ENCODE data around the gene COG3.
"Not testable (repeated sequence)": the region's sequence is repeated elsewhere in the genome, so short reads cannot be mapped to it uniquely, and the experiment has no call there.

Gene COG3, protein sequence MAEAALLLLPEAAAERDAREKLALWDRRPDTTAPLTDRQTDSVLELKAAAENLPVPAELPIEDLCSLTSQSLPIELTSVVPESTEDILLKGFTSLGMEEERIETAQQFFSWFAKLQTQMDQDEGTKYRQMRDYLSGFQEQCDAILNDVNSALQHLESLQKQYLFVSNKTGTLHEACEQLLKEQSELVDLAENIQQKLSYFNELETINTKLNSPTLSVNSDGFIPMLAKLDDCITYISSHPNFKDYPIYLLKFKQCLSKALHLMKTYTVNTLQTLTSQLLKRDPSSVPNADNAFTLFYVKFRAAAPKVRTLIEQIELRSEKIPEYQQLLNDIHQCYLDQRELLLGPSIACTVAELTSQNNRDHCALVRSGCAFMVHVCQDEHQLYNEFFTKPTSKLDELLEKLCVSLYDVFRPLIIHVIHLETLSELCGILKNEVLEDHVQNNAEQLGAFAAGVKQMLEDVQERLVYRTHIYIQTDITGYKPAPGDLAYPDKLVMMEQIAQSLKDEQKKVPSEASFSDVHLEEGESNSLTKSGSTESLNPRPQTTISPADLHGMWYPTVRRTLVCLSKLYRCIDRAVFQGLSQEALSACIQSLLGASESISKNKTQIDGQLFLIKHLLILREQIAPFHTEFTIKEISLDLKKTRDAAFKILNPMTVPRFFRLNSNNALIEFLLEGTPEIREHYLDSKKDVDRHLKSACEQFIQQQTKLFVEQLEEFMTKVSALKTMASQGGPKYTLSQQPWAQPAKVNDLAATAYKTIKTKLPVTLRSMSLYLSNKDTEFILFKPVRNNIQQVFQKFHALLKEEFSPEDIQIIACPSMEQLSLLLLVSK

DNA sequence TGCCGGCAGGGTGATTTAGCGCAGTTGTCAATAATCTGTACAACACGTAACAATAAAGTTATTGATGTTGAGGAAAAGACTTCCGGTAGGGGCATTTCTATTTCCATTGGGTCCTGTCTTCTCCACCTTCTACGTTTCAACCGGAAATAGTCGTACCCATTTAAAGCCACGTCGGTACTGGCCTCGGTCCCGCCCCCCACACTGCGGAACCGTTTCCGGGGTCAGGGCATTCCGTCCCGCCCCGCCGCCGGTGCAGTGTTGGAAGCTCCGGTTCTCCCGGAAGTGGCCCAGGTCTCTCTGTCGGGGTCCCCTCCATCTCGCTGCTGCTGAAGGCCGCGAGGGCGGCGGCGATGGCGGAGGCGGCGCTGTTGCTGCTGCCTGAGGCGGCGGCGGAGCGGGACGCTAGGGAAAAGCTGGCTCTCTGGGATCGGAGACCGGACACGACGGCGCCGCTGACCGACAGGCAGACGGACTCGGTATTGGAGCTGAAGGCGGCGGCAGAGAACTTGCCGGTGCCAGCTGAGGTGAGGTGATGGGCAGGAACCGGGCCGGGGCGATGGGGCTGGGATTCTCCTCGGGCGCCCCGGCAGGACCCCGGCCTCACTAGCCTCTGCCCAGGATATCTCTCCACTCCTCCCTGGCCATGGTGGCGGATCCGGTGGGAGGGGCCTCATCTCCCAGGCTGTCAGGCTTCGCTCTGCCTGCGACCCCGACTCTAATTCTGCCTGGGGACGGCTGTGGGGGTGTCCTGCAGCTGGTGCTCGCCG, at the start of gene COG3:
Gene COG3 (plus strand): TSS at position 253 of the 767 bp plus-strand sequence. CDS start 98 bp downstream, at position 351.
- Mint-ChIP-seq H3K27ac (peak within 1 kb of the TSS; percentile 93), H3K36me3 (peaks cover 15% of the 10 kb centered on the region), H3K27me3 (no peaks in the 10 kb centered on the region), H3K9me3 (peaks cover under 1% of the 10 kb centered on the region), H3K4me3 (peak within 1 kb of the TSS; percentile 75), H3K4me1 (peaks cover 44% of the 10 kb centered on the region)
- DNase-seq = peak; percentile 97
- CTCF ChIA-PET = interaction anchor here (0.7 to 1.2 kb wide), 4 partner anchors 9 to 49 kb away, joined by 3 read pairs; no protein-coding TSS in a partner anchor

DNA sequence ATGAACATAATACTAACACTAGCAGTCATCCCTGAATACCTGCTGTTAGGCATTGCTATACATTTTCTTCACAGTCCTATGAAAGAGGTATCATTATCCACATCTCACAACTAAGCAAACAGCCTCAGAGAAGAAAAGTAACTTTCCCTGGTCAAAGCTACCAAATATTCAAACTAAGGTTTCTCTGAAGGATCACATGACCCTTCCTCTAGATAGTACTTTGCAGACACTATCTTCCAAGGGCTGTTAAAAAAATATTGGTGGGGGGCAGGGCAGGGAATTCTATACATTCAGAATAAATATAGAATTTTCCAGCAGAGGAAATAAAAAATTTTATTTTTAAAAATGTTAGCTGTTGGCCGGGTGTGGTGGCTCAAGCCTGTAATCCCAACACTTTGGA, 49.6 kb upstream of the COG3 start:
- peak overlapping the region; percentile 41 for H3K4me3 Mint-ChIP-seq
- no peaks in the 10 kb centered on the region for H3K27me3 Mint-ChIP-seq
- CTCF ChIA-PET = interaction anchor here (0.8 to 1.3 kb wide), 3 partner anchors 11 to 99 kb away, joined by 3 read pairs; partner anchors contain the start of gene COG3
- H3K4me1 Mint-ChIP-seq = peaks cover 29% of the 10 kb centered on the region
- peak overlapping the region; percentile 3 for H3K27ac Mint-ChIP-seq
- no peak for DNase-seq
- no peaks in the 10 kb centered on the region for H3K9me3 Mint-ChIP-seq
- H3K36me3 Mint-ChIP-seq = peaks cover 11% of the 10 kb centered on the region

DNA sequence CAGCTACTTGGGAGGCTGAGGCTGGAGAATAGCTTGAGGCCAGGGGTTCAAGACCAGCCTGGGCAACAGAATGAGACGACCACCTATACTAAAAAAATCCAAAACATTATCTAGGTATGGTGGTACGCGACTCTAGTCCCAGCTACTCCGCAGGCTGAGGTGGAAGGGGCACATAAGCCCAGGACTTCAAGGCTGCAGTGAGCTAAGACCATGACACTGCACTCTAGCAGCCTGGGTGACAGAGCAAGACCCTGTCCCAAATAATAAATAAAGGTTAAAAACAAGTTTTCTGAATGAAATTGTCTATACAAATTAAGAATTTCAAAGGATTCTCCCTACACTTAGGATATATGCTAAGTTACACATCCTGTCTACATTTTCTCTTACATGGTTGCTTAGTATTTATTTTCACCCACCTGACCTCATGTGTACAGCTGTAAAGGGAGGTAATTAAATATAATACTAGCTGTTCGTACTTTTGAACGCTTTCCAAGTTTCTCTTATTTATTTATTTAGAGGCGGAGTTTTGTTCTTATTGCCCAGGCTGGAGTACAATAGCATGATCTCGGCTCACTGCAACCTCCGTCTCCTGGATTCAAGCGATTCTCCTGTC, 48.1 kb upstream of the COG3 start:
- H3K27me3 Mint-ChIP-seq = no peaks in the 10 kb centered on the region
- peaks cover 25% of the 10 kb centered on the region for H3K4me1 Mint-ChIP-seq
- peaks cover 2% of the 10 kb centered on the region for H3K36me3 Mint-ChIP-seq
- peak overlapping the region; percentile 92 for H3K4me3 Mint-ChIP-seq
- CTCF ChIA-PET = interaction anchor here (0.6 to 4.9 kb wide), 6 partner anchors 10 to 49 kb away, joined by 3 to 23 read pairs (median 8); no protein-coding TSS in a partner anchor
- H3K27ac Mint-ChIP-seq = peak overlapping the region; percentile 99
- no peaks in the 10 kb centered on the region for H3K9me3 Mint-ChIP-seq
- no peak for DNase-seq

DNA sequence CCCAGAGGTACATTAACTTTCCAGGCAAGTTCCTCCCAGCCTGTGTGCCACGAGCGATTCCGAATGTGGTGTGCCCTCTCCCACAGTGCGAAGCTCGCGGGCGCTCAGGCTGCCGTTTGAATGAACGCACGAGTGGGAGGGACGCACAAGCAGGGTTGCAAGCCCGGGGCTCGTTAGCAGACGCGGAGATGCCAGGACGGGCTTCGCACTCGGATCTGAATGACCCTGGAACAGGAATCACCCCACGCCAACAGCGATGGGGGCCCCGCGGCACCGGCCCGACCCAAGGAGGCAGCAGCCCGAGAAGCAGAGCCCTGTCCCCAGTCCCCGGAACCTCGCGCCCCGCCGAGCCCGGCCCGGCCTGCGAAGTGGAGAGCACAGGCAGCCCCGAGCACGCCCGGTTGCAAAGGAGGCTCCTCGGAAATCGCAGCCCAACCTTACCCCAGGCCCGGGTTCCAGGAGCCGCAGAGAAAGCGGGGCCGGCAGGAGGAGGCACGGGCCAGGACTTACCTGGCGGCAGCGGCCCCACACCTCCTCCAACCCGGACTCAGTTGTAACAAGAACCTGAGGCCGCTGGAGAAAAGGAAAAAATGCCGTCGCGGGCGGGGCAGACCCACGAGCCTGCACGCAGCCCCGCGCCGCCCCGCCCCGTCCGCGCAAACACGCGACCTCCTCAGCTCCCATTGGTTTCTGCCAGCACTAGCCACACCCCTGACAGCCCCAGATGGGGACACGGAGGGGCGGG, 46.8 kb upstream of the COG3 start, which contains the start of gene SLC25A30:
Gene SLC25A30 (minus strand): TSS at position 584 of the 745 bp plus-strand sequence. CDS start 6,948 bp downstream, outside the sequence.
- CTCF ChIA-PET = interaction anchor here (0.6 to 4.9 kb wide), 9 partner anchors 12 to 50 kb away, joined by 3 to 23 read pairs (median 5); partner anchors contain the start of gene COG3
- H3K4me1 Mint-ChIP-seq = peaks cover 24% of the 10 kb centered on the region
- DNase-seq = peak; percentile 95
- no peaks in the 10 kb centered on the region for H3K27me3 Mint-ChIP-seq
- H3K27ac Mint-ChIP-seq = peak within 1 kb of the TSS; percentile 99
- H3K9me3 Mint-ChIP-seq = no peaks in the 10 kb centered on the region
- H3K4me3 Mint-ChIP-seq = peak within 1 kb of the TSS; percentile 92
- H3K36me3 Mint-ChIP-seq = peaks cover 2% of the 10 kb centered on the region

DNA sequence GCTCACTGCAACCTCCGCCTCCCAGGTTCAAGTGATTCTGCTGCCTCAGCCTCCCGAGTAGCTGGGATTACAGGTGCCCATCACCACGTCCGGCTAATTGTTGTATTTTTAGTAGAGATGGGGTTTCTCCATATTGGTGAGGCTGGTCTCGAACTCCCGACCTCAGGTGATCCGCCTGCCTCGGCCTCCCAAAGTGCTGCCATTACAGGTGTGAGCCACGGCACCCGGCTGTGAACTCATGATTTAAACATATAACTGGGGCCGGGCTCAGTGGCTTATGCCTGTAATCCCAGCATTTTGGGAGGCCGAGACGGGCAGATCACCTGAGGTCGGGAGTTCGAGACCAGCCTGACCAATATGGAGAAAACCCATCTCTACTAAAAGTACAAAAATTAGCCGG, 45.4 kb upstream of the COG3 start:
- peak overlapping the region; percentile 35 for H3K4me3 Mint-ChIP-seq

DNA sequence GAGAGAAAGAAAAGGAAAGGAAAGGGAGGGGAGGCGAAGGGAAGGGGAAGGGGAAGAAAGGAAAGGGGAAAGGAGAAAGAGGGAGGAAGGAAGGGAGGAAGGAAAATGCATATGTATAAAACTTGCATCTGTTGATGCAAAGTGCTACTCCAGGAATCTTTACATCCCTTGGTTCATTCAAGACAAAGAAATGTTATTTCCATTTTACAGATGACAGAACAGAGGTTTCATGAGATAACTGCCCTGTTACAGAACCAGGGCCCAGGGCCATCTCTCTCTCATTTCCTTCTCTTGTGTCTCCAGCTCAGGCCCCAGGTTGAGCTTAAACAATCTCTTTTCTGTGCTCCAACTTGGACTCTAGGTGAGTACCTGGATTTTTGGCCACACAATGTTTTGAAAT, 44.8 kb upstream of the COG3 start:
- CTCF ChIA-PET = interaction anchor here (4.9 kb wide), 1 partner anchor 24 kb away, joined by 23 read pairs; no protein-coding TSS in a partner anchor
- no peak overlapping the region for H3K4me3 Mint-ChIP-seq

More for the DNA sequence above, 45.4 kb upstream of the COG3 start:
- H3K4me1 Mint-ChIP-seq = peaks cover 18% of the 10 kb centered on the region
- peak overlapping the region; percentile 28 for H3K27ac Mint-ChIP-seq
- H3K9me3 Mint-ChIP-seq, H3K27me3 Mint-ChIP-seq, H3K36me3 Mint-ChIP-seq, DNase-seq: not testable (repeated sequence)
- CTCF ChIA-PET = interaction anchor here (4.9 kb wide), 1 partner anchor 24 kb away, joined by 23 read pairs; no protein-coding TSS in a partner anchor

DNA sequence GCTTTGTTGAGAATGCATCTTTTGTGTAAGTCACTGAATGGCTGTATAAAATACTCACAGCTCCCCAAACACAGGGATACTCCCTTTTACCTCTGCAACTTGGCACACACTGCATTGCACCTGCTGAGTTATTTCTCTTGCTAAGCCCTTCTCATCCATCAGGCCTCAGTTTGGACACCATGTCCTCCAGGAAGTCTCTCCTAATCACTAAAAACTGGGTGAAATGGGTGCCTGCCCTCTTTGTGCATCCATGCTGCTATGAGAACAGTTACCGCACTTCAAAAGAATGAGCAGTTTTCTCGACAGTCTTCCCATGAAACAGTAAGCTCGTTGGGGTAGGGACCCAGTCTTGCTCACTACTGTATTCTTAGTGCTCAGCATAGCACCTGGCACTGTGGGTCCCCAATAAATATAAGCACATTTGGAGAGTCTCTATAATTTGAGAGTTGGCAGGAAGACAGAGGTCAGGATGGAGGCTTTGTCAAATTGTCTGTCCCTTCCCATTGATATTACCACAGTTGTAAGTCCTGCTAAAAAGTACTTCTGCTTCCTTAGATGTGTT, 41.9 kb upstream of the COG3 start:
- Mint-ChIP-seq H3K4me3 (no peak overlapping the region), H3K9me3 (no peaks in the 10 kb centered on the region), H3K4me1 (peaks cover 4% of the 10 kb centered on the region), H3K27me3 (no peaks in the 10 kb centered on the region), H3K36me3 (peaks cover 2% of the 10 kb centered on the region), H3K27ac (no peak overlapping the region)
- CTCF ChIA-PET = no interaction called here
- no peak for DNase-seq

More for the DNA sequence above, 44.8 kb upstream of the COG3 start:
- no peak for DNase-seq
- H3K36me3 Mint-ChIP-seq = peaks cover 2% of the 10 kb centered on the region
- no peak overlapping the region for H3K27ac Mint-ChIP-seq
- no peaks in the 10 kb centered on the region for H3K27me3 Mint-ChIP-seq
- H3K4me1 Mint-ChIP-seq = peaks cover 14% of the 10 kb centered on the region
- no peaks in the 10 kb centered on the region for H3K9me3 Mint-ChIP-seq

DNA sequence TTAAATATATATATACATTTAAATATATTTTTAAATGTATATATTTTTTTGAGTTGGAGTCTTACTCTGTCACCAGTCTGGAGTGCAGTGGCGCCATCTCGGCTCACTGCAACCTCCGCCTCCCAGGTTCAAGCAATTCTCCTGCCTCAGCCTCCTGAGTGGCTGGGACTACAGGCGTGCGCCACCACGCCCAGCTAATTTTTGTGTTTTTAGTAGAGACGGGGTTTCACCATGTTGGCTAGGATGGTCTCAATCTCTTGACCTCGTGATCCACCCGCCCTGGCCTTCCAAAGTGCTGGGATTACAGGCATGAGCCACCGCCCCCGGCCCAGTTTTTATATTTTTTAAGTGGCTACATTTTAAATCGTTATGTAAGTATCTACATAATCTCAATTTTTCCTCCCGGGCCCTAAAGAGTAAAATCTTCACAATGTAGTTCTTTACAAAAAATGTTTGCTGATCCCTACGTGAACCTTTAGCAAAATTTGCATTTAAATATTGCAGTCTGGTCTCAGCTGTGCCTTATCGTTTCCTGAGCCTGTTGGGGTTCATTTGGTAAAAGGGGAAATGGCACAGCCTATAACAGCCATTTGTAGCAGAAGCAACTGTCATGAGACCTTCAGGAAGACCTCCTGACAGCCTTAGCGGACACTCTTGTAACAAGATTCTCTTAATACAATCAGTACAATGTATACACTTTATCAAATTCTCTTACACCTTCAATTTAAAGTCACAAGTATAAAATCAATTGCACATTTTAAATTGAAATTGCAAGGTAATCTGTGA, 38.5 kb upstream of the COG3 start:
- not testable (repeated sequence) for H3K36me3 Mint-ChIP-seq, H3K4me1 Mint-ChIP-seq, H3K9me3 Mint-ChIP-seq, H3K27me3 Mint-ChIP-seq, H3K27ac Mint-ChIP-seq, H3K4me3 Mint-ChIP-seq
- peak; percentile 33 for DNase-seq
- CTCF ChIA-PET = interaction anchor here (1.4 kb wide), 1 partner anchor 38 kb away, joined by 3 read pairs; the partner anchor contains the start of gene COG3

DNA sequence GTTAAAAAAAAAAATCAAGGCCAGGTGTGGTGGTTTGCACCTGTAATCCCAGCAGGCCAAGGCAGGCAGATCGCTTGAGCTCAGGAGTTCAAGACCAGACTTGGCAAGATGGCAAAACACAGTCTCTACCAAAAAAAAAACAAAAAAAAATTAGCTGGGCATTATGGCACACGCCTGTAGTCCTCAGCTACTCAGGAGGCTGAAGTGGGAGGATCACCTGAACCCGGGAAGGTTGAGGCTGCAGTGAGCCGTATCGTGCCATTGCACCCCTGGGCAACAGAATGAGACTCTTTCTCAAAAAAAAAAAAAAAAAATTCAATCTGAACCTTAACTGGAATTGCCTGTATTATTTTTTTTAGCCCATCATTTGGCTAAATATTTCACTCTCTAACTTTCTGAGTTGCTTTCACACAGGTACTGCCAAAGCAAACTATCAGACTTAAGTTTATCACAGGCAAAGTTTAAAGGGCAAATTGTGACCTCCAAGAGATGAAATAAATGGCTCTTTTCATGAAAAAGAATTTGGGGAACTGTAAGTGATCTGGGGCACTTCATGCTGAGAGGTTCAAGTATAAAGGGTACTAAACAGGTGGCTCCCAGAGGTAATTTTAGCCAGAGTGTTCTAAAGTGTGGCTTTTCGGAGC, 31.9 kb upstream of the COG3 start:
- no peak overlapping the region for H3K4me3 Mint-ChIP-seq
- H3K4me1 Mint-ChIP-seq = no peaks in the 10 kb centered on the region
- no peak overlapping the region for H3K27ac Mint-ChIP-seq
- CTCF ChIA-PET = interaction anchor here (0.7 kb wide), 1 partner anchor 33 kb away, joined by 3 read pairs; no protein-coding TSS in a partner anchor
- peaks cover 3% of the 10 kb centered on the region for H3K27me3 Mint-ChIP-seq
- no peak for DNase-seq
- H3K9me3 Mint-ChIP-seq = no peaks in the 10 kb centered on the region
- H3K36me3 Mint-ChIP-seq = no peaks in the 10 kb centered on the region

DNA sequence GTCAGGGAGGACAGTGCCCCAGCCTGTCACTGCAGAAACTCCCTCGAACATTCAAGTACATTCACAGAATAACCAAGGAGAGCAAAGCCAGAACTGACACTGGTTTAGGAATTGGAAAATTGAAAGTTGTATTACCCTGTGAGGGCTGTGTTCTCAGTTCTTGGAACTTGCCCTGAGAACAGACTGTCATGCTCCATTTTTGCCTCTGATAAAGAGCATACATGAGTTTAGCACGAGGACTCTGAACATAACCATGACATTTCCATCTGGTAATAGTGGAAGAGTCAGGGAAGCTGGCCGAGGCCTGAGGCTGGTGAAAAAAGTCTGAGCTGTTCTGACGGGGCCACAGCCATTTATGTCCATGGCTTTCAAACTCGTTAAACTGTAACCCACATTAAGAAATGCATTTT, 31.4 kb upstream of the COG3 start:
- CTCF ChIA-PET = no interaction called here
- H3K27ac Mint-ChIP-seq = no peak overlapping the region
- no peaks in the 10 kb centered on the region for H3K9me3 Mint-ChIP-seq
- no peak for DNase-seq
- peaks cover 3% of the 10 kb centered on the region for H3K27me3 Mint-ChIP-seq
- no peaks in the 10 kb centered on the region for H3K4me1 Mint-ChIP-seq
- no peaks in the 10 kb centered on the region for H3K36me3 Mint-ChIP-seq
- H3K4me3 Mint-ChIP-seq = no peak overlapping the region

DNA sequence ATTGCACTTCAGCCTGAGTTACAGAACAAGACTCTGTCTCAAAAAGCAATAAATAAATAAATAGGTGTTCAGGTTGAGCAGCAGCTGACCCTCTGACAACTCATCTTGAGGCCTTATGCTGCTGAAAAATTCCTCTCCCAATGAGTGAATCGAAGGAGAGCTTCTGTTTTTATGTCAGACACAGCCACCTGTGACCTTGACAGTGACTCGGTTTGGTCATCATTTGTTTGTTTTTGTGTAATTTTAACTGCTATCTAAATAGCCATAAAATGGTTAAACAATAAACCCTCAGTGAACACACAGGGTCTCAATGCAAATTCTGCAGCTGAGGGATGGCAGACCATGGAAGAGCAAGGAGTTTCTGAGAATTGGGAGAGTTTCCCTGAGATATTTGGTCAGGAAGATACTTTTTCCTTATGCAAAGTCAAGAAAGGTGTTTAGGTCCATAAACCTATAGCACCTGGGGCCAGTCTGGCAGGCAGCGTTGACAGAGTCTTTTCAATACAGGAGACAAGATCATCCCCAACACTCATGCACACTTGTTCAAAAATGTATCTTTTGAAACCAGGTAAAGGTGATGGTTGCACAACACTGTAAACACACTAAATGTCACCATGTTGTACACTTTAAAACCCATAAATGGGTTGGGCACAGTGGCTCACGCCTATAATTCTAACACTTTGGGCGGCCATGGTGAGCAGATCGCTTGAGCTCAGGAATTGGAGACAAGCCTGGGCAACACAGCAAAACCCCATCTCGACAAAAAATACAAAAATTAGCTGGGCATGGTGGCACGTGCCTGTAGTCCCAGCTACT, 30.0 kb upstream of the COG3 start:
- Mint-ChIP-seq H3K27ac (no peak overlapping the region), H3K4me3 (no peak overlapping the region), H3K4me1 (no peaks in the 10 kb centered on the region), H3K9me3 (no peaks in the 10 kb centered on the region), H3K36me3 (no peaks in the 10 kb centered on the region), H3K27me3 (peaks cover 3% of the 10 kb centered on the region)
- CTCF ChIA-PET = no interaction called here
- no peak for DNase-seq
